GM19043 (cell line): ENCODE data around the gene MMP3.
A peak's percentile ranks its signal among the peaks of the same experiment; 100 is the strongest.
"Not testable (repeated sequence)": the region's sequence is repeated elsewhere in the genome, so short reads cannot be mapped to it uniquely, and the experiment has no call there.

Source experiments
- ATAC-seq: cut with Tn5 transposase; IDR thresholded peaks from one replicate; pipeline ENCODE4 v1.9.1; 2021; ENCODE audit warnings: low read depth; ENCODE audit not compliant: unreplicated experiment

MMP3 gene

GRCh38 chr11:102843489-102843888 lies at the start of gene MMP3:
Gene MMP3, minus strand, starts transcription at chr11:102843609. Its CDS starts 63 bp downstream, at chr11:102843546.
- ATAC-seq, result no peak

- ATAC-seq, result no peak
These were observed 48.3 kb upstream of the MMP3 start for GRCh38 chr11:102891736-102892135.

- no peak for ATAC-seq
These were observed 43.6 kb upstream of the MMP3 start for GRCh38 chr11:102886999-102887398.

GRCh38 chr11:102883141-102883540 lies 39.7 kb upstream of the MMP3 start:
- no peak for ATAC-seq

GRCh38 chr11:102882389-102883024 lies 39.1 kb upstream of the MMP3 start:
- ATAC-seq, result peak; percentile 48

GRCh38 chr11:102879801-102880200 lies 36.4 kb upstream of the MMP3 start:
- no peak for ATAC-seq

- no peak for ATAC-seq
These were observed 35.2 kb upstream of the MMP3 start for GRCh38 chr11:102878595-102878994.

- no peak for ATAC-seq
These were observed 31.4 kb upstream of the MMP3 start, which contains the start of gene MMP12 for GRCh38 chr11:102874852-102875251. Gene MMP12, minus strand, starts transcription at chr11:102874982. Its CDS starts 45 bp downstream, at chr11:102874937.

GRCh38 chr11:102869354-102869964 lies 26.1 kb upstream of the MMP3 start:
- ATAC-seq, result not testable (repeated sequence)

GRCh38 chr11:102868339-102868738 lies 24.9 kb upstream of the MMP3 start:
- ATAC-seq, result no peak

- no peak for ATAC-seq
These were observed 21.3 kb upstream of the MMP3 start for GRCh38 chr11:102864724-102865123.

GRCh38 chr11:102853956-102854355 lies 10.5 kb upstream of the MMP3 start:
- no peak for ATAC-seq

GRCh38 chr11:102853055-102853454 lies 9.6 kb upstream of the MMP3 start:
- ATAC-seq, result no peak

GRCh38 chr11:102850973-102851745 lies 7.8 kb upstream of the MMP3 start:
- ATAC-seq, result no peak

GRCh38 chr11:102849311-102849710 lies 5.9 kb upstream of the MMP3 start:
- ATAC-seq, result no peak

- no peak for ATAC-seq
These were observed 2.9 kb upstream of the MMP3 start for GRCh38 chr11:102846292-102846691.

GRCh38 chr11:102842930-102843329 lies 479 bp downstream of the MMP3 start:
- ATAC-seq, result no peak

- no peak for ATAC-seq
These were observed 3.4 kb downstream of the MMP3 start for GRCh38 chr11:102840018-102840417.

GRCh38 chr11:102837646-102838045 lies 5.8 kb downstream of the MMP3 start:
- ATAC-seq, result no peak

GRCh38 chr11:102837156-102837555 lies 6.3 kb downstream of the MMP3 start:
- ATAC-seq, result no peak

- no peak for ATAC-seq
These were observed 7.0 kb downstream of the MMP3 start for GRCh38 chr11:102836290-102836875.
